ELR (cell line): ENCODE results near the gene SLC25A11.

ENCODE experiments used
- DNase-seq: peaks from one replicate; pipeline ENCODE4 v3.0.0-alpha.2; 2015; ENCODE audit warnings: low read depth

SLC25A11 gene

GRCh38 chr17:4966844-4967538 is 27.1 kb upstream of the SLC25A11 start:
- peak; percentile 99 for DNase-seq

DNA sequence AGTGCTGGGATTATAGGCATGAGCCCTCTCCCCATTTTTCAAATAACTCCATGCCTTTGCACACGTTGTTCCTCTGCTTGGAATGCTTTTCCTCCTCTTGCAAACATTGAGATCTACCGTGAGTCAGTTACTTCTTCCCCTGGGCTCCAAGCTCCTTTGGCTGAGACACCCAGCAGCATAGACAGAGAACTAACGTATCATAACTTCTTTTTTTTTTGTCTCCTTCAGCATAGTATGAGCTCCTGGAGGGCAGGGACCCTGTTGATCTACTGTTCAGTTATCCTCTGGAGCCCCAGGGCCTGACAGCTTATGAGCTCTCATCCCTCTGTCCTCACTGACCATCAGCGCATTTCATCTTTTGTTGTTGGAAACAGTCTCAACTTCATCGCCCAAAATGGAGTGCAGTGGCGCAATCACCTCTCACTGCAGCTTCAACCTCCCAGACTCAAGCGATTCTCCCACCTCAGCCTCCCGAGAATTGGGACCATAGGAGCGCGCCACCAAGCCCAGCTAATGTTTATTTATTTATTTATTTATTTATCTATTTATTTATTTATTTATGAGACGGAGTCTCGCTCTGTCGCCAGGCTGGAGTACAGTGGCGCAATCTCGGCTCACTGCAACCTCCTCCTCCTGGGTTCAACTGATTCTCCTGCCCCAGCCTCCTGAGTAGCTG is 25.6 kb upstream of the SLC25A11 start:
- no peak for DNase-seq

GRCh38 chr17:4960279-4960922 is 20.6 kb upstream of the SLC25A11 start:
- DNase-seq = no peak

- no peak for DNase-seq
These were observed 19.6 kb upstream of the SLC25A11 start for GRCh38 chr17:4959261-4959965.

DNA sequence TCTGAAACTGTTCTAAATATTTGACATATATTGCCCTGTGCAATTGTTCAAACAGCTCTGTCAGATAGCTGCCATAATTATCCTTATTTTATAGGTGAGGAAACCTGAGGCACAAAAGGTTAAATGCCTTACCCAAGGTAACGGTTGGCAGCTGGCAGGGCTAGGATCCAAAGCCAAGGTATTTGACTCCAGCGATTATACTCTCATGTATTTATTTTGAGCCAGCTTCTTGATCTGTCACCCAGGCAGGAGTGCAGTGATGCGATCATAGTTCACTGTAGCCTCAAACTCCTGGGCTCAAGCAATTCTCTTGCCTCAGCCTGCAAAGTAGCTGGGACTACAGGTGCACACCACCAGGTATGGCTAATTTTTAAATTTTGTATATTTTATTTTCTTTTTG is 18.3 kb upstream of the SLC25A11 start:
- DNase-seq = no peak

- no peak for DNase-seq
These were observed 16.7 kb upstream of the SLC25A11 start for GRCh38 chr17:4956493-4957061.

GRCh38 chr17:4955091-4955490 is 15.2 kb upstream of the SLC25A11 start:
- no peak for DNase-seq

DNA sequence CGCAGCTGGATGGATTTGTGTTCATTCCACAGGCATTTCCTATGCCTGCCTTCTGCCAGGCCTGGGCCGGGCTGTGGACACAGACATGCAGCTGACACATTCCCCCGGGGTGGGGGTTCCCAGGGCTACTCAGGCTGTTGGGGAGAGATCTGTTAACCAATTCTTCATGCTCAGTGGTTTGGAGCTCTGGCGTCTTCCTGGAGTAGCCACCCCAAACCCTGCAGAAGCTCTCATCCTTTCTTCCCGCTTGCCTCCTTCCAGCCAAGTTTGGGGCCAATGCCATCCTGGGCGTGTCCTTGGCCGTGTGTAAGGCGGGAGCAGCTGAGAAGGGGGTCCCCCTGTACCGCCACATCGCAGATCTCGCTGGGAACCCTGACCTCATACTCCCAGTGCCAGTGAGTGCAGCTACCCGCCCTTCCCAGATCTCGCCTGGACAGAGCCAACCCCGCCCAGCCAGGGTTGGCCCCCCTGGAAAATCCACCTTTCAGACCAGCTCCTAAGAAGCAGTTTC is 13.7 kb upstream of the SLC25A11 start:
- DNase-seq = peak; percentile 75

DNA sequence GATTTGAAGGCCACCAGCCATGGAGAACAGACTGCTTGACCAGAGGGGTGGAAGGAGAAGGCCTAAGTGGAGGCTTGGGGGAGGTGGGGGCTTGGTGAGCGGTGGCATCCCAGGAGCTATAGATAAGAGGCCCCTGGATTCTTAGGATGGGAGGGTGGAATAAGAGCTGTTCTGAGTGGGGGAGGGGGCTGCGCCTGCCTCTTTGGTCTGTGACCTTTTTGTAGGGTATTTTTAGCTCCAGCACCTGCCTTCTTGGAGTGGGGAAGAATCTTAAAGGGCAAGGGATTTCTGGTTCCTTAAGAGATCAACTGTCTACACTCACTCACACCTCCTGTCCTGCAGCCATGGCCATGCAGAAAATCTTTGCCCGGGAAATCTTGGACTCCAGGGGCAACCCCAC is 11.6 kb upstream of the SLC25A11 start:
- no peak for DNase-seq

GRCh38 chr17:4950746-4951204 is 10.9 kb upstream of the SLC25A11 start, which contains the start of gene ENO3:
Gene ENO3 (plus strand): TSS chr17:4951119. CDS start chr17:4951830, 711 bp downstream.
- DNase-seq = no peak

DNA sequence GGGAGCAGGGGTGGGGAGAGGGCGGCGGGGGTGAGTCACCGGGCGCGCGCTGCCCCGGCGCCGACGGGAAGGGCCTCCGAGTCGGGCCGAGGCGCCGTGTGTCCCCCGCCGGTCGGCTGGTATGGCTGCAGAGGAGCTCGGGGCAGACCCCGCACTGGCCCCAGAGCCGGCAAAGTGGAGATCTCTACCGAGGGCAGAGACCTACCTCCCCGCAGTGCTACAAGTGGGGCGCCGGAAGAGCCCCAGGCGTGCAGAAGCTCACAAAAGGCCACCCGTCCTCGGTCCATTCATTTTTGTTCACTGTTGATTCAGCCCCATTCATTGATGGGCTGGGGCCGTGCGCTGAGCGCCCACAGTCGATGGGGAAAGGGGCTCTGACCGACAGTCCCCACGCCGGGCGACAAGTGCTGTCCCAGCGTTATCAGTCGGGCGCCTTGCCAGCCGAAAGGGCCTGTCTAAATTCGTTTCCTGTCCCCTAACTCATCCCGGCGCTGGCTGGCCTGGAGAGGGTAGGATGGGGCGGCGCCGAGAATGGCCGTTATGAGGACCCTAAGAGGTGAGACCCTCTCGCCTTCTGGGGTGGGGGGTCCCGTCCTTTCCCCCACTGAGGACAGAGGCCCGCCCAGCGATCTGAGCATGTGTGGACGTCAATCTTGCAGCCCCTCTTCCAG is 10.4 kb upstream of the SLC25A11 start:
- no peak for DNase-seq

DNA sequence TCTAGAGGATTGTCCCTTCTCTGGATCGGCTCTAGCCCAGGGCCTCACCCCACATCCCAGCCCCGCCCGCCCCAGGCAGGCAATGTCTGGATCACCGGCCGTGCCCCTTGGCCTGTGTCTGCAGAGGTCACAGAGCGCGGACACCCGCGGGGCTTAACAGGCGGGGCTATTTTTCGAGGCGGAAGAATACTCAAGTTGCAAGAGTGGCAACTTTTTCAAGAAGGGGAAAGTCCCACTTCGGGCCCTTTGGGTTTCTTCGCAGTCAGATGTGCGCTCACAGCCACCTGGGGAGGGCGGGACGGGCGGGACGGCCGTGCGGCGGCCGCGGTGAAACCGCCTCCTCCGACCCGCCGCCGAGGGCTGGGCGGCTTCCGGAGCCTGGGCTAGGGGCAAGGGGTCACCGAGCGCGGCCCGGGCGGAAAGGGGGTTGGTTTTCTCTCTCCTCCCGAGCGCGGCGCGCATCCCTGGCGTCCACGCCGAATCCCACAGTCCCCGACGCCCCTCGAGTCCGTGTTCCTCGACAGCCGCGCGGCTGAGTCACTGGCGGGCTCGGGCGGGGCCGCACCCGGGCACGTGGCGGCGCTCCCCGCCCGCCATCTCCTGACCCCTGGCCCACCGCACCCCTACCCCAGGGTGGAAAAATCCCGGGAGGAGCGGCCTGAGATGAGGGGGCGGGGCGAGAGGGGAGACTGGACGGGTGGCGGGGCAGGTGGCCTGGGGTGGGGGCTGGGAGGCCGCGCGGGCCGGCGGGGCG is 9.7 kb upstream of the SLC25A11 start:
- DNase-seq = peak; percentile 79

DNA sequence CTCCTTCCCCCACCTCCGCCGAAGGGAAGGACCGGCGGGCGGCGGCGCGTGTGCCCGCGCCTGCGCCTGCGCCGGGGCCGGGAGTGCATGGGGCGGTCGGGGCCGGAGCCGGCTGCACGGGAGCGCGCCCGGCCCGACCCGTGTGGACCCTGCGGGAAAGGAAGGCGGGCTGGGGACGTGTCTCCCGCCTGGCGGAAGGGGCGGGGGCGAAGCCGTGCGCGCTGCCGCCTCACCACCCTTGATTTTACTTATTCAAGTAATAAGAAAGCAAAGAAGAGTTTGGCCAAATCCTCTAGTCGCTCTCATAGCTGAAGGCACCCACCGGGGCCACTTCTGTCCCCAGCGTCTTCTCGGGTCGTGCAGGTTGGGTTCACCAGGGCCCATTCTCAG is 9.1 kb upstream of the SLC25A11 start:
- peak; percentile 91 for DNase-seq

DNA sequence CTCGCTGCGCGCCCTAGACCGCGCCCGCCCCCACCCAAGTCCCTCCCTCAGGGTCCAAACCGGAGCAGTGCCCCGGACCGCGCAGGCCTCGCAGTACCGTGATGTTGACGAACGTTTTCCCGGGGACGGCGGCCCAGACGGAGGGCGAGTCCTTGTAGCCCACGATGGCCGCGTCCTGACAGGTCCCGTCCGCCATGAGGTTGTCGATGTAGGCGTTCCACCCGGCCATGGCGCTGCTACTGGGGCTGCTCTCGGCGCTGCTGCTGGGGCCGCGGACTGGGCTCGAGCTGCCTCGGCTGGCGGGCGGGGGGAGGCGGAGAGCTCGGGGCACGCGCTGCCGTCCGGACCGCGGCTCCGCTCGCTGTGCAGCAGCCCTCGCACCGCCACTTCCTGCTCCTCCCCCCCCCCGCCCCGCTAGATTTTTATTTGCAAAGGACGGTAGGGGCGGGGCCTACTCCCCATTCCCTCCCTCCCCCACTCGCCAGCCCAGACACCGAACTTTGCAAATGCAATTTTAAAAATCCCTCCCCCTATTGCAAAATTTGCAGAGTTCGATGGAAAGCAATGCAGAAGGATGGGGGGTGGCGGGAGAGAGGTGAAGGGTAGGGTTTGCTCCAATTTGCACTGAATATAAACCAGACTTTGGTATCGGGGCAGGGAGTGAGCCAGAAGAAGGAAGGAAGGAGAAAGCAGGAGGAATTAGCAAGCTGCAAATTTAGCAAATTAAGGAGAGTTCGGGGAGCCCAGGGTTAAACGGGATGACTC is 8.5 kb upstream of the SLC25A11 start, which contains the start of gene PFN1:
Gene PFN1, minus strand, starts transcription at position 365 of the 765 bp plus-strand sequence. Its CDS starts 136 bp downstream, at position 229.
- peak; percentile 94 for DNase-seq

GRCh38 chr17:4947411-4948165 is 7.7 kb upstream of the SLC25A11 start:
- DNase-seq = peak; percentile 74

DNA sequence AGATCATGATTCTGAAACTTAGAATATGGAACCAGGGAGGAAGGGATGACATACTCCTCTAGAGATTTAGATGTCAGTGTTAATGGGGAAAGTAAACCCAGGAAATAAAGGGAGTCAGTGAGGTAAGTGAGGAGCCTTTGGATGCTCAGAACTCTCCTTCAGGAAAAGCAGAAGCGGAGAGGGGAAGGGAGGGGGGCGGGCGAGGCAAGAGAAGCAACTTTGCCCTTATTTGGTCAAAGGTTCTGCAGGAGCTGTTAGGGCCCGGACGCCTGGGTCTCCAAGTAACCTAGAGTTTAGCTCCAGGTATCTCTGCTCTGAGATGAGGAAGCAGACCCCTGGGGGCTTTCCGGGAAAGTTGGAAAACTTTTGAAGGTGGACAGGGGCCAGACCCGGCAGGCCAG is 7.2 kb upstream of the SLC25A11 start:
- DNase-seq = peak; percentile 29

- DNase-seq = no peak
These were observed 6.6 kb upstream of the SLC25A11 start for GRCh38 chr17:4946312-4946976.

- DNase-seq = peak; percentile 44
These were observed 6.1 kb upstream of the SLC25A11 start for GRCh38 chr17:4945944-4946280.
